GM12878 (cell line): ENCODE data around the gene COQ3. TPM values are rescaled to one million over a fixed set of nuclear protein-coding genes. Genes with fewer than 3 reads are reported as not detected.

Experiments
- ATAC-seq: fragments of 200-7000 bp; cut with Tn5 transposase; 3 replicates; pipeline ENCODE4 v1.9.1; 2020; ENCODE audit warnings: mild to moderate bottlenecking, moderate library complexity
- BruUV-seq: library from RNA; stranded (reverse); fragments of 400-500 nt; replicated peaks from 2 replicates; lab custom pipeline; 2021; lab: Mats Ljungman, UMichigan
- CTCF ChIA-PET: fragments of 300-600 bp; sonication (Branson Sonifier 250); formaldehyde crosslinking; extraction: SDS; loops from one replicate; lab custom pipeline; 2021; ENCODE audit warnings: inconsistent platforms; lab: Yijun Ruan, JAX
- POLR2A ChIA-PET: fragments of 350-600 bp; formaldehyde crosslinking; extraction: SDS; loops from one replicate; lab custom pipeline; 2021; ENCODE audit warnings: inconsistent platforms; lab: Charles Lee
- RAD21 ChIA-PET: fragments of 300-600 bp; sonication (Branson Sonifier 250); formaldehyde crosslinking; loops from one replicate; lab custom pipeline; 2023; ENCODE audit warnings: antibody characterized with exemption; ENCODE audit not compliant: unreplicated experiment; lab: Charles Lee
- SMC1A ChIA-PET: fragments of 300-600 bp; sonication (Branson Sonifier 250); formaldehyde crosslinking; loops from one replicate; lab custom pipeline; 2023; ENCODE audit not compliant: unreplicated experiment, uncharacterized antibody; lab: Charles Lee
- DNase-seq: peaks from one replicate; pipeline ENCODE4 v3.0.0-alpha.2; 2011; ENCODE audit warnings: low read depth, low spot score
- FAIRE-seq: peaks from 3 replicates; lab custom pipeline; 2011; peaks lifted over from hg19 to GRCh38; lab: Jason Lieb, UNC
- H2AFZ ChIP-seq: 2 replicates; pipeline ENCODE4 v1.6.0; 2011; ENCODE audit warnings: low read depth, low read length, control low read depth; ENCODE audit not compliant: control insufficient read depth
- H3K27ac ChIP-seq: 2 replicates; pipeline ENCODE4 v1.5.1; 2011; ENCODE audit warnings: control low read depth; ENCODE audit not compliant: control insufficient read depth, insufficient read depth
- H3K27me3 ChIP-seq, 2 experiments: replicated peaks in 1 of 2; 2 replicates each; pipeline versions ENCODE4 v1.6.0 to v1.6.1; 2011; ENCODE audit warnings: low read length in 1 of 2; ENCODE audit not compliant: control insufficient read depth in 2 of 2, insufficient read depth in 2 of 2
- H3K36me3 ChIP-seq, 2 experiments: 2 replicates each; pipeline ENCODE4 v1.5.1; 2011; ENCODE audit warnings: low read length in 1 of 2; ENCODE audit not compliant: control insufficient read depth in 2 of 2, insufficient read depth in 2 of 2
- H3K4me1 ChIP-seq: 2 replicates; pipeline ENCODE4 v1.6.1; 2011; ENCODE audit warnings: mild to moderate bottlenecking, low read length, moderate library complexity, mixed read lengths; ENCODE audit not compliant: control insufficient read depth, insufficient read depth
- H3K4me2 ChIP-seq: 2 replicates; pipeline ENCODE4 v1.6.0; 2011; ENCODE audit warnings: control low read depth; ENCODE audit not compliant: control insufficient read depth, insufficient read depth
- H3K4me3 ChIP-seq: fragments of 200-600 bp; sonication (generic); 2 replicates; pipeline ENCODE4 v1.5.1; 2016
- H3K79me2 ChIP-seq: 2 replicates; pipeline ENCODE4 v1.6.0; 2011; ENCODE audit warnings: low read length; ENCODE audit not compliant: control insufficient read depth, insufficient read depth
- H3K9ac ChIP-seq: 2 replicates; pipeline ENCODE4 v1.8.0; 2011; ENCODE audit warnings: low read length, control low read depth, mixed read lengths; ENCODE audit not compliant: control insufficient read depth, insufficient read depth
- H3K9me3 ChIP-seq: replicated peaks from 3 replicates; pipeline ENCODE4 v1.5.1; 2011; ENCODE audit warnings: mild to moderate bottlenecking, low read length; ENCODE audit not compliant: control insufficient read depth, insufficient read depth
- H4K20me1 ChIP-seq: 2 replicates; pipeline ENCODE4 v1.6.0; 2011; ENCODE audit not compliant: control insufficient read depth, insufficient read depth
- BACH1 ChIP-seq: fragments of 450-650 bp; IDR thresholded peaks from 2 replicates; pipeline ENCODE4 v1.6.1; 2017; ENCODE audit warnings: mild to moderate bottlenecking, borderline replicate concordance
- BCL3 ChIP-seq: IDR thresholded peaks from 2 replicates; pipeline ENCODE4 v1.6.1; 2011; ENCODE audit warnings: borderline replicate concordance, low read depth, mild to moderate bottlenecking, moderate library complexity, low read length; ENCODE audit not compliant: insufficient read depth, poor library complexity, severe bottlenecking
- BRCA1 ChIP-seq: IDR thresholded peaks from 2 replicates; pipeline ENCODE4 v1.6.1; 2011; ENCODE audit warnings: low read depth, low read length, improper control_type of control experiment
- CBX3 ChIP-seq: fragments of 200-600 bp; sonication (generic); IDR thresholded peaks from 2 replicates; pipeline ENCODE4 v1.6.1; 2016; ENCODE audit warnings: low read depth, borderline replicate concordance
- CEBPB ChIP-seq, 2 experiments: fragments of 150-350 bp in 1 of 2; IDR thresholded peaks; 2 replicates each; pipeline ENCODE4 v1.6.1; 2012 to 2014; ENCODE audit warnings: low read depth in 2 of 2, low read length in 2 of 2, borderline replicate concordance in 1 of 2, inconsistent platforms in 1 of 2
- E4F1 ChIP-seq: fragments of 450-650 bp; IDR thresholded peaks from 2 replicates; pipeline ENCODE4 v1.6.1; 2018; ENCODE audit warnings: borderline replicate concordance, mild to moderate bottlenecking; ENCODE audit not compliant: partially characterized antibody
- ESRRA ChIP-seq: IDR thresholded peaks from 2 replicates; pipeline ENCODE4 v1.6.1; 2012; ENCODE audit warnings: mild to moderate bottlenecking, low read length, improper control_type of control experiment
- HDAC2 ChIP-seq: fragments of 200-600 bp; sonication (generic); IDR thresholded peaks from 2 replicates; pipeline ENCODE4 v1.6.1; 2017
- HSF1 ChIP-seq: fragments of 150-350 bp; IDR thresholded peaks from 2 replicates; pipeline ENCODE4 v1.6.1; 2014; ENCODE audit warnings: mild to moderate bottlenecking, low read depth, low read length
- IKZF2 ChIP-seq, 2 experiments: fragments of 450-650 bp; IDR thresholded peaks; 2 replicates each; pipeline ENCODE4 v1.6.1; 2017; ENCODE audit warnings: mild to moderate bottlenecking in 2 of 2, moderate library complexity in 2 of 2
- MAX ChIP-seq: IDR thresholded peaks from 2 replicates; pipeline ENCODE4 v1.6.1; 2012; ENCODE audit warnings: low read depth, low read length, improper control_type of control experiment
- MYB ChIP-seq: fragments of 150-350 bp; IDR thresholded peaks from 2 replicates; pipeline ENCODE4 v1.6.1; 2014; ENCODE audit warnings: mild to moderate bottlenecking, low read depth, low read length, borderline replicate concordance
- NFIC ChIP-seq: IDR thresholded peaks from 2 replicates; pipeline ENCODE4 v1.6.1; 2012; ENCODE audit warnings: low read depth, mild to moderate bottlenecking, inconsistent platforms, low read length, moderate library complexity
- PKNOX1 ChIP-seq: fragments of 450-650 bp; IDR thresholded peaks from 2 replicates; pipeline ENCODE4 v1.6.1; 2016; ENCODE audit warnings: mild to moderate bottlenecking
- TBL1XR1 ChIP-seq: IDR thresholded peaks from 2 replicates; pipeline ENCODE4 v1.6.1; 2012; ENCODE audit warnings: low read depth, low read length, improper control_type of control experiment
- ZNF207 ChIP-seq: fragments of 450-650 bp; IDR thresholded peaks from 2 replicates; pipeline ENCODE4 v1.6.1; 2014; ENCODE audit warnings: antibody characterized with exemption, mild to moderate bottlenecking, borderline replicate concordance
- ZNF274 ChIP-seq: IDR thresholded peaks from one replicate; pipeline ENCODE4 v1.8.0; 2011; ENCODE audit not compliant: insufficient read length, insufficient read depth
- ZNF622 ChIP-seq: fragments of 450-650 bp; IDR thresholded peaks from 2 replicates; pipeline ENCODE4 v1.6.1; 2017; ENCODE audit warnings: mild to moderate bottlenecking, inconsistent platforms
- WGBS: methylation state at CpG from one replicate; pipeline ENCODE4 v1.1.6; 2016; ENCODE audit warnings: low lambda C conversion rate; ENCODE audit not compliant: insufficient replicate concordance, insufficient coverage; ENCODE audit errors: missing lambda C conversion rate; 5-methylcytosine and 5-hydroxymethylcytosine counted together
- in situ Hi-C: fragments of 300-500 bp; cut with MboI; formaldehyde crosslinking; loops from 9 replicates; pipeline ENCODE4 v1.14.3; 2018; ENCODE audit warnings: mixed read lengths
- intact Hi-C: fragments of 100-400 bp; cut with micrococcal nuclease; formaldehyde crosslinking; loops from one replicate; pipeline ENCODE4 v1.14.2; 2022; ENCODE audit not compliant: unreplicated experiment
- polyA plus RNA-seq, 11 experiments: library from polyadenylated mRNA; depleted of rRNA in 4 of 11; unstranded in 6 of 11; stranded (reverse) in 5 of 11; fragments of >200 nt; fragmentation: Nextera tagmentation in 4 of 11; fragmentation: Illumina TruSeq in 1 of 11; extraction: Ambion mirVana in 4 of 11; extraction: Trizol in 1 of 11; gene quantifications; 1 replicate in 1 of 11; 2 replicates in 10 of 11; pipeline versions ENCODE4 v1.2.1 to v1.2.3, GENCODE V29; 2011 to 2016; ENCODE audit warnings: inconsistent platforms in 2 of 11, missing spikeins in 2 of 11, low read depth in 1 of 11
- total RNA-seq, 4 experiments: library from RNA; depleted of rRNA in 3 of 4; stranded (reverse); fragments of >200 nt in 3 of 4; fragmentation: Illumina TruSeq in 1 of 4; extraction: Trizol in 1 of 4; gene quantifications; 2 replicates each; pipeline versions ENCODE4 v1.2.1 to v1.2.3, GENCODE V29; 2013 to 2021

Gene COQ3
- total and polyA plus RNA-seq, 10 of the 15 experiments (the other 5 are each of a cell fraction or from before 2014, with no cell fraction given), result 9.3 to 50.6 (median 16.0) TPM

GRCh38 chr6:99407076-99407475, 13.1 kb upstream of the COQ3 start:
- BruUV-seq, result no TSS peak
- TF ChIP-seq E4F1, result no peak
- no peak for TF ChIP-seq CEBPB (IDR thresholded peaks at IDR 0.05; ENCODE audit: borderline replicate concordance in 1 of 2, low read depth in 2 of 2, low read length in 2 of 2)
- no peak for TF ChIP-seq HSF1
- no peak for TF ChIP-seq TBL1XR1
- TF ChIP-seq ZNF622, result no peak
- TF ChIP-seq ZNF207, result no peak
- no peak for TF ChIP-seq CBX3
- no peak for TF ChIP-seq BACH1
- no peak for TF ChIP-seq ZNF274
- no peak for TF ChIP-seq BCL3
- no peak for TF ChIP-seq MAX
- TF ChIP-seq IKZF2 (IDR thresholded peaks at IDR 0.05), result no peak
- TF ChIP-seq BRCA1, result no peak
- no peak for TF ChIP-seq PKNOX1
- no peak for TF ChIP-seq MYB
- TF ChIP-seq NFIC, result no peak
- no peak for TF ChIP-seq HDAC2
- TF ChIP-seq ESRRA, result no peak
- Histone ChIP-seq H3K4me1 (no peaks in the 10 kb centered on the region), H3K36me3 (peaks cover 3 to 45% of the 10 kb centered on the region in 2 experiments), H4K20me1 (no peaks in the 10 kb centered on the region), H3K4me2 (no peak overlapping the region), H3K9ac (no peak overlapping the region), H3K4me3 (no peak overlapping the region), H3K27me3 (no peaks in the 10 kb centered on the region), H3K27ac (no peak overlapping the region), H3K79me2 (peaks cover 7% of the 10 kb centered on the region), H3K9me3 (no peaks in the 10 kb centered on the region), H2AFZ (no peak overlapping the region)
- intact Hi-C loops, result no loop called here
- SMC1A ChIA-PET, result interaction anchor here (1.1 to 1.2 kb wide), 2 partner anchors 12 to 103 kb away, joined by 3 read pairs; no protein-coding TSS in a partner anchor
- 78% methylated on average over 7 of the region's 7 CpGs for WGBS
- DNase-seq (no peak), FAIRE-seq (no peak), ATAC-seq (no peak)
- CTCF ChIA-PET, result interaction anchor here (1.1 kb wide), 1 partner anchor 77 kb away, joined by 3 read pairs; no protein-coding TSS in a partner anchor
- POLR2A ChIA-PET, result interaction anchor here (0.6 to 1.1 kb wide), 2 partner anchors 11 to 115 kb away, joined by 3 to 5 read pairs; no protein-coding TSS in a partner anchor
- RAD21 ChIA-PET, result no interaction called here
- in situ Hi-C loops, result no loop called here
